HCT116 (cell line): ENCODE data around the gene PPT2. TPM values are rescaled to one million over a fixed set of nuclear protein-coding genes. Genes with fewer than 3 reads are reported as not detected.

ENCODE experiments used
- ATAC-seq: fragments of 200-7000 bp; cut with Tn5 transposase; 2 replicates; pipeline ENCODE4 v1.9.1; 2020; ENCODE audit warnings: mild to moderate bottlenecking, moderate library complexity
- BruUV-seq: library from RNA; stranded (reverse); fragments of 400-500 nt; replicated peaks from 2 replicates; lab custom pipeline; 2021; lab: Mats Ljungman, UMichigan
- CTCF ChIA-PET: fragments of 300-600 bp; sonication (Branson Sonifier 250); formaldehyde crosslinking; loops from one replicate; lab custom pipeline; 2021; ENCODE audit warnings: antibody characterized with exemption; lab: Charles Lee
- POLR2A ChIA-PET: fragments of 300-600, 350-600 bp; sonication (Branson Sonifier 250); formaldehyde crosslinking; loops from one replicate; lab custom pipeline; 2021; ENCODE audit warnings: antibody characterized with exemption; lab: Charles Lee
- RAD21 ChIA-PET, 2 experiments: fragments of 300-600 bp; sonication (Branson Sonifier 250); formaldehyde crosslinking; loops; one replicate each; lab custom pipeline; 2023; ENCODE audit warnings: low total read pairs in 2 of 2; ENCODE audit not compliant: uncharacterized antibody in 2 of 2, unreplicated experiment in 2 of 2, low non-redundant PET in 1 of 2; lab: Charles Lee
- DNase-seq: peaks from one replicate; pipeline ENCODE4 v3.0.0-alpha.2; 2010; ENCODE audit warnings: low read depth, low spot score
- H2AFZ ChIP-seq: fragments of 200-600 bp; shearing (Covaris generic), sonication (generic); 2 replicates; pipeline ENCODE4 v1.6.1; 2017; ENCODE audit warnings: low read depth, mixed run types, mixed read lengths, antibody characterized with exemption, low read length; ENCODE audit not compliant: poor library complexity, severe bottlenecking
- H3K27ac ChIP-seq: 2 replicates; pipeline ENCODE4 v1.5.1; 2012; ENCODE audit warnings: low read depth, low read length
- H3K27me3 ChIP-seq: fragments of 200-600 bp; sonication (generic); 2 replicates; pipeline ENCODE4 v1.6.1; 2016; ENCODE audit warnings: mixed run types, low read length, mixed read lengths; ENCODE audit not compliant: insufficient read depth
- H3K36me3 ChIP-seq, 2 experiments: fragments of 200-500 bp in 1 of 2; fragments of 200-600 bp in 1 of 2; sonication (Bioruptor generic) in 1 of 2; sonication (generic) in 1 of 2; 2 replicates each; pipeline versions ENCODE4 v1.5.1 to v1.6.1; 2014 to 2016; ENCODE audit warnings: low read length in 2 of 2, inconsistent platforms in 1 of 2, mixed read lengths in 1 of 2, mixed run types in 1 of 2; ENCODE audit not compliant: insufficient read depth in 2 of 2, control insufficient read depth in 1 of 2
- H3K4me1 ChIP-seq, 2 experiments: fragments of 200-600 bp in 1 of 2; sonication (generic) in 1 of 2; 2 replicates each; pipeline versions ENCODE4 v1.5.1 to v1.6.1; 2012 to 2017; ENCODE audit warnings: low read length in 2 of 2, inconsistent platforms in 1 of 2, mild to moderate bottlenecking in 1 of 2, mixed read lengths in 1 of 2, mixed run types in 1 of 2, moderate library complexity in 1 of 2; ENCODE audit not compliant: insufficient read depth in 2 of 2, control insufficient read depth in 1 of 2
- H3K4me2 ChIP-seq: fragments of 200-600 bp; sonication (generic); 2 replicates; pipeline ENCODE4 v1.6.1; 2017; ENCODE audit warnings: mixed run types, low read length, mixed read lengths
- H3K4me3 ChIP-seq, 2 experiments: fragments of 200-600 bp in 1 of 2; sonication (generic) in 1 of 2; replicated peaks in 1 of 2; 2 replicates each; pipeline ENCODE4 v1.5.1; 2011 to 2016; ENCODE audit warnings: low read length in 2 of 2, control low read depth in 1 of 2, low read depth in 1 of 2, mild to moderate bottlenecking in 1 of 2, mixed read lengths in 1 of 2, mixed run types in 1 of 2
- H3K79me2 ChIP-seq: fragments of 200-600 bp; sonication (generic); 2 replicates; pipeline ENCODE4 v1.6.1; 2017; ENCODE audit warnings: mild to moderate bottlenecking, mixed run types, low read length, moderate library complexity, mixed read lengths; ENCODE audit not compliant: insufficient read depth
- H3K9ac ChIP-seq: fragments of 200-600 bp; sonication (generic); 2 replicates; pipeline ENCODE4 v1.6.1; 2016; ENCODE audit warnings: low read length, mixed read lengths
- H3K9me2 ChIP-seq: fragments of 200-600 bp; sonication (generic), shearing (Covaris generic); 2 replicates; pipeline ENCODE4 v1.6.1; 2017; ENCODE audit warnings: mixed run types, mild to moderate bottlenecking, moderate library complexity; ENCODE audit not compliant: insufficient read depth
- H3K9me3 ChIP-seq, 2 experiments: fragments of 200-500 bp in 1 of 2; fragments of 200-600 bp in 1 of 2; sonication (Bioruptor generic) in 1 of 2; sonication (generic) in 1 of 2; 2 replicates each; pipeline ENCODE4 v1.6.1; 2014 to 2017; ENCODE audit warnings: low read length in 2 of 2, mixed read lengths in 2 of 2, inconsistent platforms in 1 of 2, low read depth in 1 of 2, mild to moderate bottlenecking in 1 of 2, mixed run types in 1 of 2, moderate library complexity in 1 of 2; ENCODE audit not compliant: control insufficient read depth in 1 of 2, insufficient read depth in 1 of 2
- H4K20me1 ChIP-seq: fragments of 200-600 bp; sonication (generic), shearing (Covaris generic); 2 replicates; pipeline ENCODE4 v1.6.1; 2017; ENCODE audit warnings: mixed run types, mild to moderate bottlenecking, moderate library complexity; ENCODE audit not compliant: insufficient read depth
- ATF3 ChIP-seq: IDR thresholded peaks from 2 replicates; pipeline ENCODE4 v1.6.1; 2012
- CEBPB ChIP-seq: IDR thresholded peaks from 2 replicates; pipeline ENCODE4 v1.6.1; 2012; ENCODE audit warnings: low read depth
- EGR1 ChIP-seq: IDR thresholded peaks from 2 replicates; pipeline ENCODE4 v1.6.1; 2012; ENCODE audit warnings: low read depth
- ELF1 ChIP-seq: IDR thresholded peaks from 2 replicates; pipeline ENCODE4 v1.6.1; 2012; ENCODE audit warnings: low read depth, borderline replicate concordance
- EZH2phosphoT487 ChIP-seq: fragments of 200-600 bp; IDR thresholded peaks from 2 replicates; pipeline ENCODE4 v1.6.1; 2018; ENCODE audit warnings: antibody characterized with exemption, borderline replicate concordance
- FOSL1 ChIP-seq: IDR thresholded peaks from 2 replicates; pipeline ENCODE4 v1.6.1; 2012; ENCODE audit warnings: low read depth
- POLR2A ChIP-seq: IDR thresholded peaks from 2 replicates; pipeline ENCODE4 v1.7.0; 2011; ENCODE audit warnings: borderline replicate concordance; ENCODE audit not compliant: insufficient read depth, insufficient read length; ENCODE audit errors: extremely low read depth
- REST ChIP-seq: IDR thresholded peaks from 2 replicates; pipeline ENCODE4 v1.6.1; 2012; ENCODE audit warnings: low read depth
- SRF ChIP-seq: IDR thresholded peaks from 2 replicates; pipeline ENCODE4 v1.6.1; 2012; ENCODE audit warnings: low read depth
- ZFX ChIP-seq: fragments of 450-650 bp; IDR thresholded peaks from 2 replicates; pipeline ENCODE4 v1.6.1; 2017
- intact Hi-C: fragments of 100-400 bp; cut with micrococcal nuclease; formaldehyde crosslinking; loops from 2 replicates; pipeline ENCODE4 v1.10.0; 2022
- total RNA-seq: library from RNA; stranded (reverse); gene quantifications from one replicate; pipeline ENCODE4 v1.2.1, GENCODE V29; 2021; ENCODE audit not compliant: unreplicated experiment

PPT2 gene
- total RNA-seq, 1 experiment from 2014 or later: 21.0 TPM

GRCh38 chr6:32176476-32177182, 22.7 kb downstream of the PPT2 start:
- peaks cover 0 to 11% of the 10 kb centered on the region in 2 experiments; a peak in 2 of 4 replicates for H3K36me3 ChIP-seq
- intact Hi-C loops: no loop called here
- peaks cover 24 to 52% of the 10 kb centered on the region in 2 experiments for H3K4me1 ChIP-seq
- CTCF ChIA-PET: interaction anchor here (0.9 to 1.7 kb wide), 3 partner anchors 14 to 58 kb away, joined by 4 to 10 read pairs (median 9); partner anchors contain the start of gene PBX2
- POLR2A ChIA-PET: interaction anchor here (1.3 to 2.2 kb wide), 6 partner anchors 12 to 46 kb away, joined by 3 to 10 read pairs (median 5); partner anchors contain the start of genes EGFL8, FKBPL and GPSM3
- no peak for DNase-seq
- TF ChIP-seq POLR2A: no peak
- TF ChIP-seq ELF1: no peak
- no peak for TF ChIP-seq ZFX
- no peak for TF ChIP-seq EZH2phosphoT487
- TF ChIP-seq SRF: no peak
- TF ChIP-seq CEBPB: no peak
- TF ChIP-seq REST: no peak
- TF ChIP-seq EGR1: no peak
- TF ChIP-seq FOSL1: no peak
- TF ChIP-seq ATF3: no peak
- TF ChIP-seq, all 23 proteins: peak for 0
- H3K27ac ChIP-seq: peak overlapping the region; percentile 74
- ATAC-seq: no peak
- H3K4me3 ChIP-seq: peak overlapping the region; percentile 93 to 98
- RAD21 ChIA-PET: no interaction called here
- H4K20me1 ChIP-seq: no peaks in the 10 kb centered on the region
- peaks cover 24% of the 10 kb centered on the region for H3K79me2 ChIP-seq
- peak overlapping the region; percentile 90 for H3K9ac ChIP-seq
- H3K27me3 ChIP-seq: no peaks in the 10 kb centered on the region
- no peak overlapping the region for H2AFZ ChIP-seq
- no peaks in the 10 kb centered on the region for H3K9me2 ChIP-seq
- H3K9me3 ChIP-seq: no peaks in the 10 kb centered on the region
- BruUV-seq: TSS peak; percentile 82
- peak overlapping the region; percentile 97 for H3K4me2 ChIP-seq
